HEK293T (cell line): ENCODE data around the gene HTT.

Experiments
- CTCF ChIA-PET: fragments of 350-600 bp; formaldehyde crosslinking; extraction: SDS; loops from one replicate; lab custom pipeline; 2021; ENCODE audit warnings: antibody characterized with exemption, inconsistent platforms; lab: Yijun Ruan, JAX
- POLR2A ChIA-PET: fragments of 350-600 bp; formaldehyde crosslinking; extraction: SDS; loops from one replicate; lab custom pipeline; 2020; ENCODE audit warnings: antibody characterized with exemption, inconsistent platforms; lab: Yijun Ruan, JAX
- DNase-seq: peaks from one replicate; pipeline ENCODE4 v3.0.0; 2012; ENCODE audit warnings: mixed read lengths; ENCODE audit errors: extremely low spot score
- ARNT ChIP-seq: fragments of 450-650 bp; IDR thresholded peaks from 2 replicates; pipeline ENCODE4 v1.6.1; 2017; ENCODE audit warnings: mild to moderate bottlenecking
- BHLHE40 ChIP-seq: fragments of 450-650 bp; IDR thresholded peaks from 2 replicates; pipeline ENCODE4 v1.6.1; 2016; ENCODE audit warnings: mild to moderate bottlenecking, moderate library complexity, borderline replicate concordance
- CTBP1 ChIP-seq: fragments of 450-650 bp; IDR thresholded peaks from 2 replicates; pipeline ENCODE4 v1.6.1; 2016; ENCODE audit warnings: borderline replicate concordance
- ELF4 ChIP-seq: fragments of 450-650 bp; IDR thresholded peaks from 2 replicates; pipeline ENCODE4 v1.6.1; 2017; ENCODE audit warnings: antibody characterized with exemption
- FOXA1 ChIP-seq: fragments of 450-650 bp; IDR thresholded peaks from 2 replicates; pipeline ENCODE4 v1.6.1; 2016; ENCODE audit warnings: mild to moderate bottlenecking
- FOXK2 ChIP-seq: fragments of 450-650 bp; IDR thresholded peaks from 2 replicates; pipeline ENCODE4 v1.6.1; 2016; ENCODE audit warnings: mild to moderate bottlenecking
- FOXM1 ChIP-seq: fragments of 450-650 bp; IDR thresholded peaks from 2 replicates; pipeline ENCODE4 v1.6.1; 2017; ENCODE audit warnings: mild to moderate bottlenecking, borderline replicate concordance
- HDGF ChIP-seq: fragments of 450-650 bp; IDR thresholded peaks from 2 replicates; pipeline ENCODE4 v1.6.1; 2017; ENCODE audit warnings: antibody characterized with exemption, borderline replicate concordance
- L3MBTL2 ChIP-seq: fragments of 450-650 bp; conservative IDR thresholded peaks from 2 replicates; pipeline ENCODE4 v1.6.1; 2016; ENCODE audit warnings: mild to moderate bottlenecking
- LEF1 ChIP-seq: fragments of 450-650 bp; IDR thresholded peaks from 2 replicates; pipeline ENCODE4 v1.6.1; 2017; ENCODE audit warnings: mild to moderate bottlenecking, borderline replicate concordance
- NFRKB ChIP-seq: fragments of 450-650 bp; IDR thresholded peaks from 2 replicates; pipeline ENCODE4 v1.6.1; 2016; ENCODE audit warnings: mild to moderate bottlenecking, moderate library complexity
- SP1 ChIP-seq: fragments of 450-650 bp; IDR thresholded peaks from 2 replicates; pipeline ENCODE4 v1.6.1; 2017
- SUZ12 ChIP-seq: fragments of 450-650 bp; IDR thresholded peaks from 2 replicates; pipeline ENCODE4 v1.6.1; 2016; ENCODE audit warnings: mild to moderate bottlenecking
- TARDBP ChIP-seq: fragments of 450-650 bp; IDR thresholded peaks from 2 replicates; pipeline ENCODE4 v1.6.1; 2016
- ZNF384 ChIP-seq: fragments of 450-650 bp; IDR thresholded peaks from 2 replicates; pipeline ENCODE4 v1.6.1; 2016
- TF ChIP-seq, protein P1 (sequence below): fragments of 450-650 bp; IDR thresholded peaks from 2 replicates; pipeline ENCODE4 v1.6.1; 2016

Gene HTT

DNA sequence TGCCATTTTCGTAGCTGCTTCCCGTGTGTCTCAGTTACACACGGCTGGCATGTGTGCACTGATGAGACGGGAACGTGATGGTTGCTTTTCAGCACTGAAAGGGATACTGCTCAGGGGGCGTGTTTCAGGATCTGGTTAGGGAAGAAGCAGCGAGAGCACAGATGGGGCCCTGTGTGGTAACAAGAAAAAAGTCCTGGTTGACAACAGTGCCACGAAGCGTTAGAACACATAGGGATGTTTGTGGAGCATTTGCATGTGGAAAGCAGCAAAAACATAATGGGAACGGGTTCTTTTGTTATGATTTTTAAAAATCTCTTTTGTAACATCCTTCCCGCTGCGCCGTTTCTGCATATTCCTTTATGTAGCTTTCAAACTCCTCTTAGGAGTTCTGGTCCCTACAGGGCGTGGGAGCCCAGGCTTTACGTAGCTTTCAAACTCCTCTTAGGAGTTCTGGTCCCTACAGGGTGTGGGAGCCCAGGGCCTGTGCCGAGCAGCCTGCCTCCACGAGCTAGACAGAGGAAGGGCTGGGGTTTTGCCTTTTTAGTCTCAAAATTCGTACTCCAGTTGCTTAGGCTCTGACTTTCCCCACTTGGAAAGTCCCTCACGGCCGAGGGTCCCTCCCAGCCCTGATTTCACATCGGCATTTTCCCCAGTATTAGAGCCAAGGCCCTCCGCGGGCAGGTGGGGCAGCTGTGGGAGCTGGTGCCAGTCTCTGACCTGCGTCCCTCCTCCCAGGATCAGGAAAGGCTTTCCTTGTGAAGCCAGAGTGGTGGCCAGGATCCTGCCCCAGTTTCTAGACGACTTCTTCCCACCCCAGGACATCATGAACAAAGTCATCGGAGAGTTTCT lies 163.5 kb downstream of the HTT start:
- DNase-seq = no peak
- ChIA-PET POLR2A (no interaction called here), CTCF (no interaction called here)
- TF ChIP-seq TARDBP = no peak
- no peak for TF ChIP-seq FOXK2
- TF ChIP-seq L3MBTL2 = no peak
- no peak for TF ChIP-seq NFRKB
- TF ChIP-seq CTBP1 = no peak
- no peak for TF ChIP-seq FOXM1
- no peak for TF ChIP-seq ELF4
- TF ChIP-seq HDGF = no peak

DNA sequence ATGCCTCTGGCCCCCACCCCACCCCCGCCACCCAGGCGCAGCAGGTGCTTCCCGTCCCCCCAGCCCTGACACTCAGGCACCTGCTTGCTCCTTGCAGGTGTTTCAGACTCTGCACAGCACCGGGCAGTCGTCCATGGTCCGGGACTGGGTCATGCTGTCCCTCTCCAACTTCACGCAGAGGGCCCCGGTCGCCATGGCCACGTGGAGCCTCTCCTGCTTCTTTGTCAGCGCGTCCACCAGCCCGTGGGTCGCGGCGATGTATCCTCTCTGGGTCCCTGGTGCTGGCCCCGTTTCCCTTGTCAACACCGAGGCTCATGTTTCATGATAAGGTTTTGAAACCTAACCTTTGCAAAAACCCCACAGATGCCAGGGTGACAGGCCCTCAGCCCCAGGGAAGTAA lies 164.2 kb downstream of the HTT start:
- DNase-seq = no peak
- CTCF ChIA-PET = no interaction called here
- TF ChIP-seq TARDBP (no peak), L3MBTL2 (no peak)
- POLR2A ChIA-PET = no interaction called here

DNA sequence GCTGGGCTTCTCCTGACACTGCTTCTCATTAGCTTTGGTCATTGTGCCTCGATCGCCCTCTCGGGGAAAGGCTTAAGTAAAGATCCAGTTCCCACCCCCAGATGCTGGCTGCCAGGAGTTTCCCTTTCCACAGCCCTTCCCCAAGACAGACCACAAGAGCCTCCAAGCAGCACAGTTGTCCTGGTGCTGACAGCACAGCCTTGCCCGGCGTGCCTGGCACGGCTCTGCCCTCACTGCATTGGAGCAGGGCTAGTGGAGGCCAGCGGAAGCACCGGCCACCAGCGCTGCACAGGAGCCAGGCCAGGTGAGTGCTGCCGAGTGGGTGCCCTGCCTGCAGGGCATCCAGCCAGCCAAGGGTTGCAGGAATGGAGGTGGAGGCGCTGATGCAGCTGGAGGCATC lies 164.8 kb downstream of the HTT start:
- DNase-seq = no peak
- ChIA-PET POLR2A (no interaction called here), CTCF (no interaction called here)
- no peak for TF ChIP-seq SP1
- no peak for TF ChIP-seq NFRKB
- TF ChIP-seq LEF1 = no peak

DNA sequence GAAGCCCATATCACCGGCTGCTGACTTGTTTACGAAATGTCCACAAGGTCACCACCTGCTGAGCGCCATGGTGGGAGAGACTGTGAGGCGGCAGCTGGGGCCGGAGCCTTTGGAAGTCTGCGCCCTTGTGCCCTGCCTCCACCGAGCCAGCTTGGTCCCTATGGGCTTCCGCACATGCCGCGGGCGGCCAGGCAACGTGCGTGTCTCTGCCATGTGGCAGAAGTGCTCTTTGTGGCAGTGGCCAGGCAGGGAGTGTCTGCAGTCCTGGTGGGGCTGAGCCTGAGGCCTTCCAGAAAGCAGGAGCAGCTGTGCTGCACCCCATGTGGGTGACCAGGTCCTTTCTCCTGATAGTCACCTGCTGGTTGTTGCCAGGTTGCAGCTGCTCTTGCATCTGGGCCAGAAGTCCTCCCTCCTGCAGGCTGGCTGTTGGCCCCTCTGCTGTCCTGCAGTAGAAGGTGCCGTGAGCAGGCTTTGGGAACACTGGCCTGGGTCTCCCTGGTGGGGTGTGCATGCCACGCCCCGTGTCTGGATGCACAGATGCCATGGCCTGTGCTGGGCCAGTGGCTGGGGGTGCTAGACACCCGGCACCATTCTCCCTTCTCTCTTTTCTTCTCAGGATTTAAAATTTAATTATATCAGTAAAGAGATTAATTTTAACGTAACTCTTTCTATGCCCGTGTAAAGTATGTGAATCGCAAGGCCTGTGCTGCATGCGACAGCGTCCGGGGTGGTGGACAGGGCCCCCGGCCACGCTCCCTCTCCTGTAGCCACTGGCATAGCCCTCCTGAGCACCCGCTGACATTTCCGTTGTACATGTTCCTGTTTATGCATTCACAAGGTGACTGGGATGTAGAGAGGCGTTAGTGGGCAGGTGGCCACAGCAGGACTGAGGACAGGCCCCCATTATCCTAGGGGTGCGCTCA lies 165.8 kb downstream of the HTT start:
- POLR2A ChIA-PET = no interaction called here
- DNase-seq = no peak
- no peak for TF ChIP-seq ELF4
- TF ChIP-seq FOXA1 = no peak
- TF ChIP-seq FOXM1 = no peak
- TF ChIP-seq LEF1 = no peak
- no peak for TF ChIP-seq FOXK2
- TF ChIP-seq BHLHE40 = no peak
- TF ChIP-seq, protein P1, sequence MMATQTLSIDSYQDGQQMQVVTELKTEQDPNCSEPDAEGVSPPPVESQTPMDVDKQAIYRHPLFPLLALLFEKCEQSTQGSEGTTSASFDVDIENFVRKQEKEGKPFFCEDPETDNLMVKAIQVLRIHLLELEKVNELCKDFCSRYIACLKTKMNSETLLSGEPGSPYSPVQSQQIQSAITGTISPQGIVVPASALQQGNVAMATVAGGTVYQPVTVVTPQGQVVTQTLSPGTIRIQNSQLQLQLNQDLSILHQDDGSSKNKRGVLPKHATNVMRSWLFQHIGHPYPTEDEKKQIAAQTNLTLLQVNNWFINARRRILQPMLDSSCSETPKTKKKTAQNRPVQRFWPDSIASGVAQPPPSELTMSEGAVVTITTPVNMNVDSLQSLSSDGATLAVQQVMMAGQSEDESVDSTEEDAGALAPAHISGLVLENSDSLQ = no peak
- no peak for TF ChIP-seq HDGF
- no peak for TF ChIP-seq NFRKB
- no peak for TF ChIP-seq ARNT
- TF ChIP-seq SP1 = no peak
- no peak for TF ChIP-seq TARDBP
- no peak for TF ChIP-seq ZNF384
- no peak for TF ChIP-seq CTBP1
- no peak for TF ChIP-seq L3MBTL2
- CTCF ChIA-PET = no interaction called here

DNA sequence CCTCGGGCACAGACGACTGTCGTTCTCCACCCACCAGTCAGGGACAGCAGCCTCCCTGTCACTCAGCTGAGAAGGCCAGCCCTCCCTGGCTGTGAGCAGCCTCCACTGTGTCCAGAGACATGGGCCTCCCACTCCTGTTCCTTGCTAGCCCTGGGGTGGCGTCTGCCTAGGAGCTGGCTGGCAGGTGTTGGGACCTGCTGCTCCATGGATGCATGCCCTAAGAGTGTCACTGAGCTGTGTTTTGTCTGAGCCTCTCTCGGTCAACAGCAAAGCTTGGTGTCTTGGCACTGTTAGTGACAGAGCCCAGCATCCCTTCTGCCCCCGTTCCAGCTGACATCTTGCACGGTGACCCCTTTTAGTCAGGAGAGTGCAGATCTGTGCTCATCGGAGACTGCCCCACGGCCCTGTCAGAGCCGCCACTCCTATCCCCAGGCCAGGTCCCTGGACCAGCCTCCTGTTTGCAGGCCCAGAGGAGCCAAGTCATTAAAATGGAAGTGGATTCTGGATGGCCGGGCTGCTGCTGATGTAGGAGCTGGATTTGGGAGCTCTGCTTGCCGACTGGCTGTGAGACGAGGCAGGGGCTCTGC lies 166.5 kb downstream of the HTT start:
- TF ChIP-seq SP1 (no peak), ELF4 (no peak), ARNT (no peak), BHLHE40 (no peak), CTBP1 (no peak), SUZ12 (no peak)
- TF ChIP-seq, protein P1 = no peak
- DNase-seq = no peak
- ChIA-PET CTCF (no interaction called here), POLR2A (no interaction called here)

DNA sequence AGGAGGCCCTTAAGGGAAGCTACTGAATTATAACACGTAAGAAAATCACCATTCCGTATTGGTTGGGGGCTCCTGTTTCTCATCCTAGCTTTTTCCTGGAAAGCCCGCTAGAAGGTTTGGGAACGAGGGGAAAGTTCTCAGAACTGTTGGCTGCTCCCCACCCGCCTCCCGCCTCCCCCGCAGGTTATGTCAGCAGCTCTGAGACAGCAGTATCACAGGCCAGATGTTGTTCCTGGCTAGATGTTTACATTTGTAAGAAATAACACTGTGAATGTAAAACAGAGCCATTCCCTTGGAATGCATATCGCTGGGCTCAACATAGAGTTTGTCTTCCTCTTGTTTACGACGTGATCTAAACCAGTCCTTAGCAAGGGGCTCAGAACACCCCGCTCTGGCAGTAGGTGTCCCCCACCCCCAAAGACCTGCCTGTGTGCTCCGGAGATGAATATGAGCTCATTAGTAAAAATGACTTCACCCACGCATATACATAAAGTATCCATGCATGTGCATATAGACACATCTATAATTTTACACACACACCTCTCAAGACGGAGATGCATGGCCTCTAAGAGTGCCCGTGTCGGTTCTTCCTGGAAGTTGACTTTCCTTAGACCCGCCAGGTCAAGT lies 167.5 kb downstream of the HTT start:
- CTCF ChIA-PET = no interaction called here
- DNase-seq = no peak
- POLR2A ChIA-PET = no interaction called here
- no peak for TF ChIP-seq SUZ12
- TF ChIP-seq CTBP1 = no peak
- TF ChIP-seq FOXM1 = no peak
- no peak for TF ChIP-seq NFRKB
- TF ChIP-seq TARDBP = no peak
- TF ChIP-seq HDGF = no peak
- no peak for TF ChIP-seq ARNT
- TF ChIP-seq ZNF384 = no peak
- no peak for TF ChIP-seq L3MBTL2
- TF ChIP-seq SP1 = no peak
